Sigmoid colon (tissue), 4 donors: Measurements from ENCODE around the gene COX7A2L.

Experiments used
- CTCF ChIP-seq, 4 experiments: fragments of 450-650 bp in 3 of 4; fragments of 200-600 bp in 1 of 4; IDR thresholded peaks; one replicate each; pipeline ENCODE4 v1.5.1; 2016 to 2019; ENCODE audit warnings: antibody characterized with exemption in 4 of 4, mild to moderate bottlenecking in 3 of 4, moderate library complexity in 2 of 4
- POLR2AphosphoS5 ChIP-seq, 4 donors: sonication (generic); formaldehyde crosslinking; IDR thresholded peaks; one replicate each; pipeline ENCODE4 v1.6.1; 2017; ENCODE audit warnings: antibody characterized with exemption in 4 of 4

GRCh38 chr2:42342061-42342794, 18.8 kb downstream of the COX7A2L start:
- no peak for TF ChIP-seq POLR2AphosphoS5 (IDR thresholded peaks at IDR 0.05)
- TF ChIP-seq CTCF (IDR thresholded peaks at IDR 0.05) = no peak
